Measurements from ENCODE around the gene ST6GAL1.

DNA sequence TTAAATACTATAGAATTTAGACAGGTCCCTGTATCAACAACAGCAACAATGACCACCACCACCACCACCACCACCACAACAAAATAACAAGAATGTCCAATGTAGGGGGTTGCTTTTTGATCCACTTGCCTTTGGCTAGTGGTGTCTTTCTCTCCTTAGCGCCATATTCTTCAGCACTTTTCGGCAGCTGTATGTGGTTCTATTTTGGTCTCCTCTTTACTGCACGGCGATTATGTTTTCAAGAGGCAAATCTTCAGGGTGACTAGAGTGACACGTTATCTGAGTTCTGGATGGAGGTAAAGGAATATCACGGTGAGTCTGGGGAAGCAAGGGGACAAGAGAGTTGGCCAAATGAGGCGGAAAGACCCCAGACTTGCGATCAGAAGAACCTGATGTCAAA lies 56.1 kb downstream of the ST6GAL1 start:
- TF ChIP-seq RAD21 (IDR thresholded peaks at IDR 0.05; ENCODE audit: low read depth) (no peak), TAF1 (IDR thresholded peaks at IDR 0.05; ENCODE audit: low read depth) (no peak)

Measured in Ishikawa (cell line).